ENCODE measurements around the gene CASP10. TPM values are rescaled to one million over a fixed set of nuclear protein-coding genes. Genes with fewer than 3 reads are reported as not detected.
A peak's percentile ranks its signal among the peaks of the same experiment; 100 is the strongest.
"Not testable (repeated sequence)": the region's sequence is repeated elsewhere in the genome, so short reads cannot be mapped to it uniquely, and the experiment has no call there.

Gene CASP10
- total RNA-seq, 1 experiment from 2014 or later = 6.3 TPM

DNA sequence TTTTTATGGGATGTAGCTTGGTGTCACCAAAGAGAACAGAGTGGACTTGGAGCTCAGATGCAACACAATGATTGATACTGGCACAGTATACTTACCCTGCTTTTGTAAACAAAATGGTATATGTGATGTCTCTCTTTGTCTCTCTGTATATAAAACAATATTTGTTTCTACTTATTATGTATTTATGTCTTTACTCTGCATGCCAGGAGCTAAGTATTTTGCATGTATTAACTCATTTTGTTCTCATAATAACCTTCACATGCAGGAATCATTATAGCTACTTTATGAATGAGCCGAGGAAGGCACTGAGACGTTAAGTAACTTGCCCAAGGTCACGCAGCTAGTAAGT is 49.5 kb downstream of the CASP10 start:
- no peak for DNase-seq (ENCODE audit: low spot score)

DNA sequence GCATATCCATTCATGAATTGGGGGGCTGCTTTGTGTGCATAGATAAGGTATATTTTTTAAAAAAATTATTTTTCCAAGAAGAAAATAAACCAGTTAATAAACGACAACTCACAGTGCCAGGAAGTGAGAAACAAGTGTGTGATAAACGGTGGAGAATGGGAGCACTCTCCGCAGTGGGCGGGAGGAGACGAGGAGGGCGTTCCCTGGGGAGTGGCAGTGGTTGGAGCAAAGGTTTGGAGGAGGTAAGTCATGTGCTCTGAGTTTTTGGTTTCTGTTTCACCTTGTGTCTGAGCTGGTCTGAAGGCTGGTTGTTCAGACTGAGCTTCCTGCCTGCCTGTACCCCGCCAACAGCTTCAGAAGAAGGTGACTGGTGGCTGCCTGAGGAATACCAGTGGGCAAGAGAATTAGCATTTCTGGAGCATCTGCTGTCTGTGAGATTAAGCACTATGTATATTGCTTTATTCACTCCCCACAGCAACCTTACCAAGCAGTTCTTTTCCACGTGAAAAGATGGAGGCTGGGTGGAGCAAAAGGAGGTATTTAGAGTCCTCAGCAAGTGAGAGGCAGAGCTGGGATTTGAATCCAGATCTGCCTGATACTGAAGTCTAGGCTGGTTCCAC is 50.4 kb downstream of the CASP10 start:
- peak; percentile 93 for DNase-seq (ENCODE audit: low spot score)

DNA sequence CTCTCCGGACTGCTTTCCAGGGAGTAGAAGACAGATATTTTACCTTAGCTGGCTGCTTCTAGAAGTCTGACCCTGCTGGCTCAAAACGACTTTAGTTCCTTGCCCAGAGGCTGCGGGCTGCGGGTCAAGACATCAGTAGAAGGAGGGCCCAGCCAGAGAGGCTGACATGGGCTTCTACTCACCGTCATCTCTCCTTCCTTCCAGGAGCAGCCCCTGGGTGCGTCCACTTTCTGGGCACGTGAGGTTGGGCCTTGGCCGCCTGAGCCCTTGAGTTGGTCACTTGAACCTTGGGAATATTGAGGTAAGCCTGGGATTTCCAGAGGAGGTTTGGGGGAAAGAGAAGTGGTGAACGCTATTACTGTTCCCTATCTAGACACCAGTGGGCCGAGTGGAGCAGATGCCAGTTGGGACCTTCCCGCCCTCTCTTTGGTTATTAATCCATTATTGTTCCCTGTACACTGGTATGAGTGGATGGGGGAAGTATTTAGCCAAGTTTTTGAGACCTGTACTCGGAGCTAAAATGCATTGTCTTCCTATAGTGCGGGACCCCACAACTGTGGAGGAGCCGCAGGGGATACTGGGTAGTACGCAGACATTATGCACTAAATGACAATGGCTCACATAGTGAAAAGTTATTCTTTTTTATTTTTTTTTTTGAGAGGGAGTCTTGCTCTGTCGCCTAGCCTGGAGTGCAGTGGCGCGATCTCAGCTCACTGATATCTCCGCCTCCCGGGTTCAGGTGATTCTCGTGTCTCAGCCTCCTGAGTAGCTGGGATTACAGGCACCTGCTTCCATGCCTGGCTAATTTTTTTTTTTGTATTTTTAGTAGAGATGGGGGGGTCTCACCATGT is 51.1 kb downstream of the CASP10 start:
- DNase-seq (ENCODE audit: low spot score) = no peak

DNA sequence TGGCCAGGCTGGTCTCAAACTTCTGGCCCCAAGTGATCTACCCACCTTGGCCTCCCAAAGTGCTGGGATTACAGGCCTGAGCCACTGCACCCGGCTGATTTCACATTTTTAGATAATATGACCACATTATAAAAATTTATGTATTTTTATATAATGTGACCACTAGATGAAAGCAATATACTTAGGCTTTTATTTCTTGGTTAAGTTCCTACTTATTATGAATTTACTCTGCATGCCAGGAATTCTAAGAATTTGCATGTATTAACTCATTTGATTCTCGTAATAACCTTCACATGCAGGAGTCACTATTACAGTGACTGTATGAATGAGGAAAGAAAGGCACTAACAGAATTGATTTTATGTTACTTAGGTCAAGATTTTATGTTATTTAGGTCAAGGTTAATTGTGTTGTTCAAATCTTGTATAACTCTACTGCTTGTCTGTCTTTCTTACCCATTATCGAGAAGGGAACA is 51.8 kb downstream of the CASP10 start:
- peak; percentile 37 for DNase-seq (ENCODE audit: low spot score)

DNA sequence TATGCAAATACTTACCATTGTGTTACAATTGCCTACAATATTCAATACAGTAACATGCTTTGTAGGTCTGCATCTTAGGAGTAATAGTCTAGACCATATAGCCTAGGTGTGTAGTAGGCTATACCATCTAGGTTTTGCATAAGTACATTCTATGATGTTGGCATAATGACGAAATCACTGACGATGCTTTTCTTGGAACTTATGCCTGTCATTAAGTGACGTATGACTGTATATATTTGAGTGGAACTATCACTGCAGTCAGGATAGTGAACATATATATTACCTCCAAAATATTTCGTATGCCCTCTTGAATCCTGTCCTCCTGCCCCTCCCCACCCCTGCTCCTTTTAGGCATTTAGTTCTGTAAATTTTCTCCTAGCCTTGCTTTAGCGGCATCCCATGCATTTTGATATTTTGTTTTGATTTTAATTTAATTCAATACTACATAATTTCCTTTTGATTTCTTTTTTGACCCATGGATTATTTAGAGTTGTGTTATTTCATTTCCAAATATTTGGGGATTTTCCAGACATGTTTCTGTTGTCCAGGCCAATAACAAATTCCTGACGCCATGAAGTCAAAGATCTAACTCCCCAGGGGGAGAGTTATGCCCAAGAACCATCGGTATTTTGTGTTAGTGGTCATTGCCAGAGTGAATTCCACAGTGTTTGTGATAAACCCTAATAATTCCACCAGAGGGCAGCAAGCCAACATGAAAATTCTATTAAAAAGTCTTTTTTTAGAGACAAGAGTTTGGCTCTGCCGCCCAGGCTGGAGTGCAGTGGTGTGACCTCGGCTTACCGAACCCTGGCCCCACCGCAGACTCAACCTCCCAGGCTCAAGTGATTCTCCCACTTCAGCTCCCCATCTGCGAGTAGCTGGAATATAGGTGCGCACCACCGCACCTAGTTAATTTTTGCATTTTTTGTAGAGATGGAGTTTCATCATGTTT is 53.2 kb downstream of the CASP10 start:
- peak; percentile 92 for DNase-seq (ENCODE audit: low spot score)

DNA sequence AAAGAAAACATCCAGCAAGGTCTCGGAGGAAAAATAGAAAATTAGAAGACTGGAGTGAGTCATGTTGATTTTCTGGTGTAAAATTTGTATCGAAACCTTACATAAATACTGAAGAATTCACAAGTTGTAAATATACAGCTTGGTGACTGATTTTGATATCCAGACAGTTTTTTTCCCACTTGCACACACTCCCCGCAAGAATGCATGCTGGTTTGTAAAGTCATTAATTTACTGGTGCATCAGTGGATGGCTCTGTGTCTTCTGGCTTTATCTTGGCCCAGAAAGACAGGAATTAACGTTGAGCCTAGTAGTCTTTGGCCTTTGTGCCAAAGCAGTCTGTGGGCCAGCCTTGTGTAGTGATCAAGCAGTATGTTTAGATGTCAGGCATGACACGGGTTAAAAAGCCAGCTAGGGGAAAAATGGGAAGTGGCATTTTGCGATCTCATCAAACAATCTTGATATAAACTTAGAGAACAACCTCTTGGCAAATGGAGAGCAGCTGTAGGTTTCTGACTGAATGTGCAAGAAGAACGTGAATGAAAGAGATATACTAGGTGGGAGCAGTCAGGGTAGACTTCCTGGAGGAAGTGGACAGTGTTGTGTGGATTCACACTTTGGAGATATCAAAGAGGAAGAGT is 54.7 kb downstream of the CASP10 start:
- DNase-seq (ENCODE audit: low spot score) = no peak

DNA sequence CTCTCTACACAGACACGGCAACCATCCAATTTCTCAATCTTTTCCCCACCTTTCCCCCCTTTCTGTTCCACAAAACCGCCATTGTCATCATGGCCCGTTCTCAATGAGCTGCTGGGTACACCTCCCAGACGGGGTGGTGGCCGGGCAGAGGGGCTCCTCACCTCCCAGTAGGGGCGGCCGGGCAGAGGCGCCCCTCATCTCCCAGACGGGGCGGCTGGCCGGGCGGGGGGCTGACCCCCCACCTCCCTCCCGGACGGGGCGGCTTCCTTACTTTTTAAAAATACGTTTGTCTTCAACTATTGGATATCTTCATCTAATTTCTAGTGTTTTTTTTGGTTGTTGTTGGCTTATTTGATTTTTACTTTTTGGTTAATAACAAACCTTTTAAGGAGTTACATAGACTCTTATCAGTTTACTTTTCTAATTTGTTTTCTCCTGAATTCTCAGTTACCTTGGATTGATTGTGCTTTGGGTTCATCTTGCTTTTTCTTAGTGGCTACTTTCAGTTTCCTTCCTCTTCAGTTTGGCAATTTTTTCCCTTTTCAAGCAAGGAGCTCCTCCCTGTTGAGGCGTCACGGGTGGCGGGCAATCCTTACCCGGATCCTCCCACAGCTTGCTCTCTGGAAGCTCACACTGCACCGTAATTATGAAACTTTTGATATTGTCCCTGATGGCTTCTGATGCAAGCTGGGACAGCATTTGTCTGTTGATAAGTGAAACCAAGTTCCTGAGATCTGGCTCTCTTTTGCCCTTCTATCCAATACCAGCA is 56.4 kb downstream of the CASP10 start:
- DNase-seq (ENCODE audit: low spot score) = not testable (repeated sequence)

DNA sequence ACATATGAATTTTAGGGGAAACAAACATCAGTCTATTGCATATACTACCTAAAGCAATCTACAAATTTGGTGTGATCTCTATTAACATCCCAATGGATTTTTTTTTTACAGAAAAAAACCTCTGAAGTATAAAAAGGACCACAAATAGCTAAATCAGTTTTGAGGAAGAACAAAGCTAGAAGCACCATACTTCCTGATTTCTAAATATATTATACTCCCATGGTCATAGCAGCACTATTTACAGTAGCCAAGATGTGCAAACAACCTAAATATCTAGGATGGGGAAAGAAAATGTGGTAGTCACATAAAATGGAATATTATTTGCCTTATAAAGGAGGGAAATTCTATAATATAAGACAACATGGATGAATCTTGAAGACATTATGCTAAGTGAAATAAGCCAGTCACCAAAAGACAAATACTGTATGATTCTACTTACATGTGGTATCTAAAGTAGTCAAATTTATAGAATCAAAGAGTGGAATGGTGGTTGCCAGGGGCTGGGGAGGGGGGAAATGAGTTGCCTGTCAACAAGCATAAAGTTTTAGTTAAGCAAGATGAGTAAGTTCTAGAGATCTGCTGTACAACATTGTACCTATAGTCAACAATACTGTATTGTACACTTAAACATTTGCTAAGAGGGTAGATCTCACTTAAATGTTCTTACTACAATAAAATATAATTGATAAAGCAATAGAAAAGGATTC is 59.8 kb downstream of the CASP10 start:
- DNase-seq (ENCODE audit: low spot score) = no peak

DNA sequence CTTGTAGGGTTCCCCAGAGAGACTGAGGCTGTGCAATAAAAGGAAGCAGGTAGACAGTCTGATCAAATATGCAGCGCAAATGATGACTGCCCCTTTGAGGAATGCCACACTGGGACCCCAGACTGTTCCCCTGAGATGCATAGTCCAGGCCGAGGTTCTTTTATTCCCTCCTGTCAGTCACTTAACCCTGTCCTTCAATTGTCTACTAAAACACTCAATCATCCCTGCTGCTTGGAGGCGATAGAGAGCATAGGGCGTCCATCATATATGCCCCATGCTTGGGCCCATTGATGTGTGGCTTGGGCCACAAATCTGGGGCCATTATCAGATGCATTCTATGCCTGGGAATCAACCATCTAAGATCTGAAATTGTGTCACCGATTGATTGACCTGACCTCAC is 61.9 kb downstream of the CASP10 start:
- no peak for DNase-seq (ENCODE audit: low spot score)

DNA sequence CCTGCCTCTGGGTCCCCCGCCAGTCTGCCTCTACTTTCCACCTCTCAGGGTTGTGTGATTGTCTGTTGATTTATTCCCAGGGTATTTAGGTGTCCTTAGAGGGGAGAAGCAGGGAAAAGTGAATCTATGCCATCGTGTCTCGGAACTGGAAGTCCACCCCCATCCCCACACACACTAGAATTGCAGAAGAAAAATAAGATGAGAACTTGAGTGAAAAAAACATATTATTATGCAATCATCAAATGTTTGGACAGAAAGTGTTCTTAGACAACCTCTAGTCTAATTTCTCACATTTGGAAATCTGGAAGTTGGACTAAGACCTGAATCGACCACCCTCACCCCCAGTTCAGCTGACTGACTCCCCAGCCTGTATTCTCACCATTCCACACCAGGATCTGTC is 63.3 kb downstream of the CASP10 start:
- no peak for DNase-seq (ENCODE audit: low spot score)

DNA sequence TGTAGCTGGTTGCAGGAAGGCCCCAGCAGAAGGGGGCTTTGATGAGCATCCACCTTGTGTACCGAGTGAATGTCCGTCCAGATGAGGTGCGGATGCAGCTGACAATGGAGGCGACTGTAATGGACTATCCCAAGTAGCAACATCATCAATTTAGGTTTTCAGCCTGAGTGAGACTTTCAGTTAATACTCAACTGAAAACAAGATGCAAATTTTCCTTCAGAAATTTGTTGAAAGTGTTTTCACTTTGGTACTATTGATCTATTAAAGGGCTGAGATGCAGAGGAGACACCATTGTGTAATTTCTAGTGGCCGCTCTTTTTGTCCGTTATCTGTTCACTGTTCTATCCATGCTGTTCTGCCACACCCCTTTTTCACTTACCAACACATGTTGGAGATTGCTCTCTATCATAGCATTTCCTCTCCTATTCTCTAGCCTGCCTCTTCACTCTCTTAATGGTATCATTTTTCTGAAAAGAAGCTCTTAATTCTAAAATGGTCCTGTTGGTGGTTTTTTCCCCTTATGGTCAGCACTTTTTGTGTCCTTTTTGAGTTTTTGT is 65.4 kb downstream of the CASP10 start:
- no peak for DNase-seq (ENCODE audit: low spot score)

DNA sequence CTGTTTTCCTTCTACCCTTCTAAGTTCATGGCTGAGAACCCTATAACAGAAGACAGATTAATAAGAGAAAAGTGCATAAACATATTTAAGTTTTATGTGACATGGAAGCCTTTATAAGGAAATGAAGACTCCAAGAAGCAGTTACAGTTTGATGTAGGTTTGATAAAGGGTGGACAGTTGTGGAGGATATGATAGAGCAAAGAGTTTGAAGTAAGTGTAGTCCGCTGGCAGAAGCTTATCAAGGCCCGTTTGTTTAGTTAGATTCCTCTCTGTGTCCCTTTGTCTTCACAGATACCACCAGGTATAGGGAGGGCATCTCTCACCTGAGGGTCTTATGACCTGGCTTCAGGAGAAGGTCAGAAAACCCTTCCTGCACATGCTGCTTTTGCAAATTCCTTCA is 66.9 kb downstream of the CASP10 start:
- DNase-seq (ENCODE audit: low spot score) = no peak

DNA sequence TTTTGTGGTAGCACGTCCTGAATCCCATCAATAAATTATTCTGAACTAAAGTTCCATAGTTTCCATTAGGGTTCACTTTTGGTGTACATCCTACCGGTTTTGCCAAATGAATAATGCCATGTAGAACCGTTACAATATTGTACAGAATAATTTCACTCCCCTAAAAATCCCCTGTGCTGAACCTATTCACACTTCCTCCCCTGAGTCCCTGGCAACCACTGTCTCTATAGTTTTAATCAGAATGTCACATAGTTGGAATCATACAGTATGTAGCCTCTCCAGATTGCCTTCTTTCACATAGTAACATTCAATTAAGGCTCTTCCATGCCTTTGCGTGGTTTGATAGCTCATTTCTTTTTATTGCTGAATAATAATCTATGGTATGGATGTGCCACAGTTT is 67.8 kb downstream of the CASP10 start:
- no peak for DNase-seq (ENCODE audit: low spot score)

DNA sequence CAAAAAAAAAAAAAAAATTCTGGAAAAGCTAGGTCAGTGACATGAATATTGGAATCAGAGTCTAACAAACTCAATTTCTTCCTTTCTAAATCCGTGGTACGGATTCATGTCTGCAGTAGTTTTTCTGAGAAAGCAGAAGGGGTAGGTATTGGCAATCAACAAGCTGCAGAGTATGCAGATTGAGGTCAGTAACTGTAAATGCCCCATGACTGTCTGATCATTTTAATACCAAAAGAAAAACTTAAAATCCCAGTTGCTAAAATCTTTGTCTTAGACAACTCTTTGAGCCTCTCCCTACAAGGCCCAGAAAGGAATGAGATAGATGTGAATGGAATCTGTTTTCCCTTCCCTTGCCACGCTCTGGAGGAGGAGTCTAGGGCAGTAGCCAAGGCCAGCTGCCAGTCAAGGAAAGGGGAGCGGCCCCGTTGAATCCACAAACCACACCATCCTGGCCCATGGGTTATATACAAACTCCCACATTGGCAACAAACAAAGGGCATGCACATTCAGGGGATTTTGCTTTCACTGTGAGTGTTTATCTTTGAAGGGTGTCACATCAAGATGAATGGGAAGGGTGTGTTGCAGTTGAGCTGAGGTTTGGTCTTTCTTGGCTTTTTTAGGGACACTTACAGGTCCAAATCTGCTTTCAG is 71.3 kb downstream of the CASP10 start:
- DNase-seq (ENCODE audit: low spot score) = peak; percentile 46

DNA sequence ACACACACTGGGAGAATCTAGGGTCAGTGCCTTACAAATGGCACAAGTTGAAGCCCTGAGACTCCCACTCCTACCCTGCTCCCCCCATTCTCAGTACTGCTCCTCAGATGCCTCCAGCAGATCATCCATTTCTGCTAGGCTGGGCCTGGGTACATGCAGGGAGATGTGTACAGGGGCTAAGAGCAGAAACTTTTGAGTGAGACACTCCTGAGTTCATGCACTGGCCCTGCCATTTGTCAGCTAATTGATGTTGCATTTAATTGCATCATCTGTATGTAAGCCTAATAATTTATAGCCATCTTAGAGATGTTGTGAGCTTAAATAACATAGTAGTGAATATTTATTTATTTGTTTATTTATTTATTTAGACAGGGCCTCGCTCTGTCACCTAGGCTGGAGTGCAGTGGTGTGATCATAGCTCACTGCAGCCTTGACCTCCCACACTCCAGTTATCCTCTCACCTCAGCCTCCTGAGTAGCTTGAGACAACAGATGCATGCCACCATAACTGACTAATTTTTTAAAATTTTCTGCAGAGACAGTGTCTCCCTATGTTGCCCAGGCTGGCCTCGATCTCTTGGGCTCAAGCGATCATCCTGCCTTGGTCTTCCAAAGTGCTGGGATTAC is 72.6 kb downstream of the CASP10 start:
- no peak for DNase-seq (ENCODE audit: low spot score)

DNA sequence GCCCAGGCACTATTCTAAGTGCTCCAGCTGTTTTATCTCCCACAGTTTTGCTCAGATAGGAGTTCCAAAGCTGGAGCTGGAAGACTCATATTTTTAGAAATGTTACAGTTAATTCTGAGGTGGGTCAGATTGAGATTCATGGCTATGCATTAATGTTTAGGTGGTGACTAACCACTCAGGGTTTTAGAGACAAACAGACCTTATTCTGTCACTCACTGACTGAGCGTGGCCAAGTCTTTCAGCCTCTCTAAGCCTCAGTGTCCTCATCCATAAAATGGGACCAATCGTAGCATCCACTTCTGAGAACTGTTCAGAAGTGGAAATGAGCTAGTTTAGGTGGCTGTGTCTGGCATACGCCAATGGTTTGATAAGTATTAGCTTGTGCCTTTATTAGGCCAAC is 73.1 kb downstream of the CASP10 start:
- no peak for DNase-seq (ENCODE audit: low spot score)

DNA sequence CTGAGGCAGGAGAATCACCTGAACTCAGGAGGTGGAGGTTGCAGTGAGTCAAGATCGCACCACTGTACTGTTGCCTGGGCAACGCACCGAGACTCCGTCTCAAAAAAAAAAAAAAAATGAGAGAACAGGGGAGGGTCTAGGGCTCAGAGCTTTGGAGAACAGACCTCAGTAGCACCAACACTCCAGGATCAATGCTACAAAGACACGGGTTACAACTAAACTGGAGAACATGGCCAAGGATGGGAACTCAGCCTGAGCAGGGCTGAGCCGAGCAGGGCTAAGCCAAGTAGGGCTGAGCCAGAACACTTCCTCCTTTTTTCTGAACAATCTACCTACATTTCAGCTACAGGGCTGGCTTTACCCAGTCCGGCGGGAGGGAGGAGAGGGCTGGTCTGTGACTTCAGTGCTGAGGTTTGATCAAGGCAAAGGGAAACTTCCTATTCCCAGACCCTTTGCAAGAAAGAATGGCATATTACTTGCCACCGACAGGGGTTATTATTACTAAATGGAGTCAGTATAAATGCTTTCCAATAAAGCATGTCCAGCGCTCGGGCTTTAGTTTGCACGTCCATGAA is 74.5 kb downstream of the CASP10 start:
- peak; percentile 93 for DNase-seq (ENCODE audit: low spot score)

DNA sequence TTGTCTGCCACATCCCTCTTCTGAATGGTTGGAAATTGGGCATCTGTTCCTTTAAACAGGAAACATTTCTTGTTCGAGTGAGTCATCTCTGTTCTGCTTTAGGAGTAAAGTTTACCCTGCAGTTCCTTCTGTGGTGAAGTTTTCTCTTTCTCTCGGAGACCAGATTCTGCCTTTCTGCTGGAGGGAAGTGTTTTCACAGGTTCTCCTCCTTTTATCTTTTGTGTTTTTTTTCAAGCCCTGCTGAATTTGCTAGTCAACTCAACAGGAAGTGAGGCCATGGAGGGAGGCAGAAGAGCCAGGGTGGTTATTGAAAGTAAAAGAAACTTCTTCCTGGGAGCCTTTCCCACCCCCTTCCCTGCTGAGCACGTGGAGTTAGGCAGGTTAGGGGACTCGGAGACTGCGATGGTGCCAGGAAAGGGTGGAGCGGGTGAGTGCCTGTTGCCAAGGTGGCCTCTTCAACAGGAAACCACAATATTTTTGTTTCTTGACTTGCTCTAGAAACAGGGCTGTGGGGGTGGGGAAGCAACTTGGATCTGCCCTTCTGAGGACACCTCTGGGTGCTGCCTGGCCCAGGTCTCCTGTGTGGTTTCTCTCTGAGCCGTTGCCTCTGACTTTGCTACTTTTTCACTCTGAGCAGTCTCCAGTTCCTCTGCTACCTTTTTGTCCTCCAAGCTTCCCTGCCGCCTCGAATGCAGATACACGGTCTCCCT is 75.2 kb downstream of the CASP10 start:
- peak; percentile 98 for DNase-seq (ENCODE audit: low spot score)

Data from HT-29 (cell line).